Subcutaneous preadipocyte (primary cell): ENCODE data around the gene COL2A1. TPM values are rescaled to one million over a fixed set of nuclear protein-coding genes. Genes with fewer than 3 reads are reported as not detected.

Experiments
- total RNA-seq: library from RNA; depleted of rRNA; stranded (reverse); fragments of >200 nt; gene quantifications from 2 replicates; pipeline ENCODE4 v1.2.3, GENCODE V29; 2012

COL2A1 gene
- not detected in 2 replicates for total RNA-seq

DNA sequence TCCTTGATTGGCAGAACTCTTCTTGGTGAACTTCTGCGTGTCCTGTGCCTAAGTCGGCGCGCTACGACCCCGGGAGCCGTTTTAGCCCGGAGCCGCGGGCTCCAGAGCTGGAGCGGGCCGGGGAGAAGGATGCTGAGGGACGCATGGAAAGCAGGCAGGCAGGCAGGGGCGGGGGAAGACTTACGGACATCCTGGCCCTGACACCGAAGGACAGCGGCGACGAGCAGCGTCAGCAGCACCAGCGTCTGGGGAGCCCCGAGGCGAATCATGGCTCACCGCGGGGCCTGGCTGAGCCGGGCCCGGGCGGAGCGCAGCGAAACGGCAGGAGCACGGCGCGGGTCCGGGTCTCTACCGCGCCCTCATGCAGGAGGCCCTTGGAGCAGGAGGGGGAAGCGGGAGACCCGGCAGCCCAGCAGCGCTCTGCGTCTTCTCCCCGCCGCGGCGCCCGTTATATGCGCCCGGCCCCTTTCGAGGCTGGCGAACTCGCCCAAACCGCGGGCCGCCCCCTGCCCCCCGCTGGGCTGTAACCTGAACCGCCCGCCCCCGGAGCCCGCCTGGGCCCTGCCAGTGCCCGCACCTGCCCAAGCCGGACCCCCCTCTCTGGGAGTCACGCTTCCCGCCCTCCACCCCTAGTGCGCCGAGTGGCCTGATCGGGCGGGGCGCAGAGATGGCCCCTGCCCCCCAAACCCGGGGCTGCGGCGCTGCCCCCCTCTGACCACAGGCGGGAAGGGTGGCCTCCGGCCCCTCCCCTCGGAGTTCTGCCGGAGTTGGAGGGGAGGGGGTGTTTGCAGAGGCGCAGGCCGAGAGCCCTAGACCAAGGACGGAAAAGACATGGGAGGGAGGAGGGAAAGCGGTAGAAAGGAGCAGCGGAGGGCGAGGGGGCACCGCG lies at the start of gene COL2A1:
TSS of gene COL2A1 (minus strand) at position 424 of the 889 bp plus-strand sequence. CDS start at position 269, 155 bp downstream.

DNA sequence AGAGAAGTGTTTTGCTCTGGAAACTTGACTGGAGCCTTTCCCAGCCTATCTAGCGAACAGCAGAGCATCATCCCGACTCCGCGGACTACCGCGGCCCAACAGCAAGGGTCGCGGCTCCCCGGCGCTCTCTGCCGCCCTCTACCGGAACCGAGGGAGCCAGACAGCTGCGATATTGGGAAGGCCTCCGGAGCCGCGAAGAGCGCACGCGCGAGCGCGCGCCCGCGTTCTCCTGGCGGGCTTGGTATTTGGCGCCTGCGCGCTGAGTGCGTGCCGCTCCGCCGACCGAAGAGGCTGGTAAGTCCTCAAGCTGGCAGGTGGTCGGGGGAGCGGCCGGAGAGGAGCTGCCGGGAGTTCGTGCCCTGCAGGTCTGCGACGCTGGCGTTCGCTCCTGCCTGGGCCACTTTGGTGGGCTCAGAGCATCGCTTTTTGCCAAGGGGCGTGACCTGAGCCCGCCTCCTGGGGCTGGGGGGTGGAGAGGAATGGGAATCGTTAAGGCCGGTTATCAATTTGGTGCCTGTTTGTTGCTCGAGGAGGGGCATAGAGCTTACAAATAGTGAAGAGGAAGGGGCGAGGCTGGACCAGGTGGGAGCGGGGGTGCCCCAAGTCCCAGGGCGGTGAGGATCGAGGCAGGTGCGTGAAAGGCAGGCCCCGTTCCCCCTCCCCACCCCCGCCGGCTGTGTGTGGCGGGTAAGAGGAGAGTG lies 40.8 kb downstream of the COL2A1 start, which contains the start of gene TMEM106C:
TSS of gene TMEM106C (plus strand) at position 257 of the 701 bp plus-strand sequence. CDS start 641 bp downstream, outside the sequence.

Other genes with a start within 250 kb of the COL2A1 start
- gene RAPGEF3, start 245.6 kb downstream of the COL2A1 start, total RNA-seq, result 1.5 and 7.4 TPM in 2 replicates
- 8.5 and 14.3 TPM in 2 replicates for gene SLC48A1, start 231.2 kb downstream of the COL2A1 start, total RNA-seq
- gene HDAC7, start 184.6 kb downstream of the COL2A1 start, total RNA-seq, result 43.0 and 48.9 TPM in 2 replicates
- 9.2 and 10.7 TPM in 2 replicates for gene VDR, start 99.5 kb downstream of the COL2A1 start, total RNA-seq
- 59.2 and 62.8 TPM in 2 replicates for gene TMEM106C, start 40.9 kb downstream of the COL2A1 start, total RNA-seq
- gene SENP1, start 101.6 kb upstream of the COL2A1 start, total RNA-seq, result 19.1 and 31.7 TPM in 2 replicates
- 92.3 and 112 TPM in 2 replicates for gene PFKM, start 114.9 kb upstream of the COL2A1 start, total RNA-seq
- 18.4 and 20.3 TPM in 2 replicates for gene ASB8, start 153.0 kb upstream of the COL2A1 start, total RNA-seq
- 0.37 and 0.39 TPM in 2 replicates for gene CCDC184, start 179.2 kb upstream of the COL2A1 start, total RNA-seq
- not detected in 2 replicates for gene OR10AD1, start 198.8 kb upstream of the COL2A1 start, total RNA-seq